Gastrocnemius medialis (tissue), 4 donors: ENCODE measurements around the gene KIN. TPM values are rescaled to one million over a fixed set of nuclear protein-coding genes. Genes with fewer than 3 reads are reported as not detected.

Source experiments
- ATAC-seq, 2 donors: fragments of 150-250 bp; one replicate each; pipeline ENCODE4 v1.9.1; 2016
- DNase-seq, 2 donors: peaks; one replicate each; pipeline ENCODE4 v3.0.0-alpha.2; 2019
- H3K27ac ChIP-seq, 4 donors: fragments of 200-600 bp; sonication (generic); 1 replicate in 1 of 4; 2 replicates in 3 of 4; pipeline ENCODE4 v1.5.1; 2016 to 2018; ENCODE audit warnings: mild to moderate bottlenecking in 2 of 4, moderate library complexity in 1 of 4
- H3K27me3 ChIP-seq, 3 donors: fragments of 200-600 bp; sonication (generic) in 2 of 3; 1 replicate in 1 of 3; 2 replicates in 2 of 3; pipeline versions ENCODE4 v1.5.1 to v1.6.0; 2016 to 2019; ENCODE audit warnings: mild to moderate bottlenecking in 1 of 3, moderate library complexity in 1 of 3
- H3K36me3 ChIP-seq, 2 donors: fragments of 200-600 bp; sonication (generic) in 1 of 2; one replicate each; pipeline ENCODE4 v1.5.1; 2017 to 2018
- H3K4me1 ChIP-seq, 2 donors: fragments of 200-600 bp; sonication (generic) in 1 of 2; one replicate each; pipeline ENCODE4 v1.5.1; 2016 to 2017; ENCODE audit warnings: mild to moderate bottlenecking in 2 of 2
- H3K4me3 ChIP-seq, 4 donors: fragments of 200-600 bp; sonication (generic) in 3 of 4; 1 replicate in 1 of 4; 2 replicates in 3 of 4; pipeline ENCODE4 v1.5.1; 2016 to 2019; ENCODE audit warnings: mild to moderate bottlenecking in 2 of 4
- H3K9me3 ChIP-seq, 3 donors: fragments of 200-600 bp; sonication (generic) in 2 of 3; 1 replicate in 1 of 3; 2 replicates in 2 of 3; pipeline ENCODE4 v1.5.1; 2016 to 2019
- CTCF ChIP-seq, 5 experiments: fragments of 450-650 bp in 3 of 5; fragments of 200-600 bp in 2 of 5; sonication (generic) in 2 of 5; IDR thresholded peaks in 4 of 5; conservative IDR thresholded peaks in 1 of 5; 1 replicate in 4 of 5; 2 replicates in 1 of 5; pipeline ENCODE4 v1.5.1; 2016 to 2019; ENCODE audit warnings: antibody characterized with exemption in 5 of 5, mild to moderate bottlenecking in 3 of 5, moderate library complexity in 3 of 5
- POLR2A ChIP-seq, 2 donors: fragments of 450-650 bp; IDR thresholded peaks; one replicate each; pipeline ENCODE4 v1.6.1; 2017; ENCODE audit warnings: antibody characterized with exemption in 2 of 2, mild to moderate bottlenecking in 2 of 2, moderate library complexity in 2 of 2
- in situ Hi-C, 4 donors: fragments of 200-750 bp; cut with MboI; loops; one replicate each; pipeline versions ENCODE4 v1.15.0 to v1.8.0; 2017; ENCODE audit warnings: low sequenced_read_pairs in 4 of 4
- intact Hi-C: fragments of 100-400 bp; cut with DNase I; formaldehyde crosslinking; loops from one replicate; pipeline ENCODE4 v1.15.1; 2023; ENCODE audit warnings: low total_unique reads
- total RNA-seq, 4 donors: library from RNA; depleted of rRNA; stranded (reverse); fragments of >200 nt; gene quantifications; one replicate each; pipeline versions ENCODE4 v1.1.0 to v1.2.3, GENCODE V29; 2016

Gene KIN
- total RNA-seq, 4 donors from 2014 or later = 1.7 to 11.4 (median 8.7) TPM

DNA sequence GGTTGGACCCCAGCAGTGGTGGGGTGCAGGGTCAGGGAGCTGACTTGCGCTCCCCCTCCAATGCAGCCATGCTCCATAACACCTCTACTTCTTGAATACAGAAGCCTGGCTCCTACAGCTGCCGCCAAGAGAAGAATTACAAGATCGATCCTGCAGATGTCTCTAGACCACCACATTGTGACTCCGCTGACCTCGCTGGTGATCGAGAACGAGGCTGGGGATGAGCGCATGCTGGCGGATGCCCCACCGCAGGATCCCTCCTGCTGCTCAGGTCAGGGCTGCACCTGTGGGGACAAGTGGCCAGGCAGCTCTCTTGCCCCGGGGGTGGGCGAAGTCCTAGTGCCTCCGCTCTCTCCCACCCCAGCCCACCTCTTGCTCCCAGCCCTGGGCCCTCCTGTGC, 53.0 kb downstream of the KIN start:
- TF ChIP-seq POLR2A (IDR thresholded peaks at IDR 0.05) = no peak
- no peak for TF ChIP-seq CTCF (IDR thresholded peaks at IDR 0.05 in 4 of 5, conservative IDR thresholded peaks at IDR 0.05 in 1 of 5)
- ATAC-seq (no peak), DNase-seq (no peak)
- intact Hi-C loops (no loop called here), in situ Hi-C loops (no loop called here)
- H3K4me1 ChIP-seq = no peaks in the 10 kb centered on the region
- H3K27ac ChIP-seq = no peak overlapping the region
- H3K9me3 ChIP-seq = no peaks in the 10 kb centered on the region
- H3K4me3 ChIP-seq = no peak overlapping the region
- no peaks in the 10 kb centered on the region for H3K36me3 ChIP-seq
- H3K27me3 ChIP-seq = no peaks in the 10 kb centered on the region

DNA sequence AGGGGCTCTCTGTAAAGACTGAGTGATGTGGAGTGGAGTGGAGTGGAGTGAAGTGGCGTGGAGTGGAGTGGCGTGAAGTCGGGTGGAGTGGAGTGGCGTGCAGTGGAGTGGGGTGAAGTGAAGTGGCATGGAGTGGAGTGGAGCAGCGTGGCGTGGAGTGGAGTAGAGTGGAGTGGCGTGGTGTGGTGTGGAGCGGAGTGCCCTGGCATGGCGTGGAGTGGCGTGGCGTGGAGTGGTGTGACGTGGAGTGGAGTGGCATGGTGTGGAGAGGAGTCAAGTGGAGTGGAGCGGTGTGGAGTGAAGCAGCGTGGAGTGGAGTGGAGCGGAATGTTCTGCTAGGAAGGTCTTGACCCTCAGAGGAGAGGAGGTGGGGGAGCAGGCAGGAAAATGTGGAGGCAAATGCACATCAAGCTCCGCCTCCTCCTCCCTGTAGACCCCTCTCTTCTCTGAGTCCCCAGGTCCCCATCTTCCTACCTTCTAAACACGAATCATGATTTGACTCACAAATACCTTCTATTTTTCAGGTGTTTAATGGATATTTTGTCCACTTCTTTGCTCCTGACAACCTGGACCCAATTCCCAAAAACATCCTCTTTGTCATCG, 64.8 kb downstream of the KIN start:
- intact Hi-C loops (no loop called here), in situ Hi-C loops (no loop called here)
- Histone ChIP-seq H3K36me3 (no peaks in the 10 kb centered on the region), H3K4me3 (no peak overlapping the region), H3K4me1 (no peaks in the 10 kb centered on the region), H3K27me3 (peaks cover 0 to 4% (median 0%) of the 10 kb centered on the region in 3 donors), H3K27ac (no peak overlapping the region), H3K9me3 (no peaks in the 10 kb centered on the region)
- ATAC-seq (no peak), DNase-seq (no peak)
- TF ChIP-seq CTCF (IDR thresholded peaks at IDR 0.05 in 4 of 5, conservative IDR thresholded peaks at IDR 0.05 in 1 of 5) = no peak
- no peak for TF ChIP-seq POLR2A (IDR thresholded peaks at IDR 0.05)

DNA sequence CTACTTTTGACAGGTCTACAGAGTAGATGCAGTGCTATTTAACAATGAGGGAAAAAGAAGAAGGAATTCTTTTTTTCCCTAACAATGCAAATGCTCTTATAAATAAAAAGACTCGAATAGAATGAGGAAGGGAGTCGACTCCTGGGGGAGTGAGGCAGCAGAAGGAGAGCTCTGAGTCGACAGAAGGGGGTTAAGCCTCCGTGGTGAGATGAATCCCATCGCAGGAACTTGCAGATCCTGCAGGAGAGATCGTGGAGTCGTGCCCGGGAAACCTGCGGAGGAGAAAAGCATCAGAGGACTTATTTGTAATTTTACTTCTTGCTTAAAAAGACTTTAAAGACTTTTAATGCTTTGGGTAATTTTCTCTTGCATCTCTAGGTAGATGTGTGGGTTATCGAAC, 67.3 kb downstream of the KIN start:
- no peak for DNase-seq
- Histone ChIP-seq H3K27me3 (peaks cover 0 to 4% (median 0%) of the 10 kb centered on the region in 3 donors), H3K27ac (no peak overlapping the region), H3K9me3 (no peaks in the 10 kb centered on the region), H3K4me1 (no peaks in the 10 kb centered on the region), H3K4me3 (no peak overlapping the region), H3K36me3 (no peaks in the 10 kb centered on the region)
- no peak for TF ChIP-seq POLR2A (IDR thresholded peaks at IDR 0.05)
- no peak for TF ChIP-seq CTCF (IDR thresholded peaks at IDR 0.05 in 4 of 5, conservative IDR thresholded peaks at IDR 0.05 in 1 of 5)
- no peak for ATAC-seq
- in situ Hi-C loops (no loop called here), intact Hi-C loops (no loop called here)

DNA sequence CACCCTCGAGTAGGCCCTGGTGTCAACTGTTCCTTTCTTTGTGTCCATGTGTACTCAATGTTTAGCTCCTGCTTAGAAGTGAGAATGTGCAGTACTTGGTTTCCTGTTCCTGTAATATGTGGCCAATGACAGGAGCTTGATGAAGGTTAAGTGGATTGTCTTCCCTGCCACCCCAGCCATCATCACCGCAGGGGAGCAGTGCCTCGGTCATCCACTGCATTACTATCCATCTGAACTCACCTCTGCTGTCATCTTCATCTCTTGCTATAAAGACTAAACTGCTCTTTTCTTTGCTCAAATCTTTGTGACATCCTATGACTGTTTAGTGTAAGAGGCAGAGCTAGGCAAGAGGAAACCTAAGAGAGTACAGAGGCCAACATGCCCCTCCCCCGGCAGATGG, 69.1 kb downstream of the KIN start:
- Histone ChIP-seq H3K27ac (no peak overlapping the region), H3K27me3 (peaks cover 0 to 3% (median 0%) of the 10 kb centered on the region in 3 donors), H3K36me3 (no peaks in the 10 kb centered on the region), H3K4me3 (no peak overlapping the region), H3K9me3 (no peaks in the 10 kb centered on the region), H3K4me1 (no peaks in the 10 kb centered on the region)
- in situ Hi-C loops = no loop called here
- ATAC-seq = no peak
- no peak for TF ChIP-seq CTCF (IDR thresholded peaks at IDR 0.05 in 4 of 5, conservative IDR thresholded peaks at IDR 0.05 in 1 of 5)
- no peak for TF ChIP-seq POLR2A (IDR thresholded peaks at IDR 0.05)
- intact Hi-C loops = no loop called here
- DNase-seq = no peak

DNA sequence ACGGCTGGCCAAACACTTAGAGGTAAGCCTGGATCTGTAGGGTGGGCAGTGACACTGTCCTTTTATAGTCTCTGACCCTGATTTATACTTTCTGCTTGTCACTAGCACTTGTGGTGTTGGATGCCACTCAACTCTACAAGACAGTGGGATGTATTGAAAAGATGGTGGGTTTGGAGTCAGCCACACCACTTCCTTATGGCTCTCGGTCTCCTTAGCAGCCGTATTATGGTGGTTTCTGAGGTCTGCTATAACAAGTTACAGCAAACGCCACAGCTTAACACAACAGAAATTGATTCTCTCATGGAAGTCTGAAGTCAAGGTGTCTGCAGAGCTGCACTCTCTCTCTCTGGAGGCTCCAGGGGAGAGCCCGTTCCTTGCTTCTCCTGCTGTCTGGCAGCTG, 70.0 kb downstream of the KIN start:
- H3K4me1 ChIP-seq = no peaks in the 10 kb centered on the region
- no peak for TF ChIP-seq POLR2A (IDR thresholded peaks at IDR 0.05)
- TF ChIP-seq CTCF (IDR thresholded peaks at IDR 0.05 in 4 of 5, conservative IDR thresholded peaks at IDR 0.05 in 1 of 5) = no peak
- in situ Hi-C loops = no loop called here

More for the DNA sequence above, 70.0 kb downstream of the KIN start:
- no peak overlapping the region for H3K27ac ChIP-seq
- H3K9me3 ChIP-seq = no peaks in the 10 kb centered on the region
- intact Hi-C loops = no loop called here
- ATAC-seq = no peak
- H3K36me3 ChIP-seq = no peaks in the 10 kb centered on the region
- DNase-seq = no peak
- no peak overlapping the region for H3K4me3 ChIP-seq
- H3K27me3 ChIP-seq = no peaks in the 10 kb centered on the region
